ENCODE results near the gene STPG3. TPM values are rescaled to one million over a fixed set of nuclear protein-coding genes. Genes with fewer than 3 reads are reported as not detected.
A peak's percentile ranks its signal among the peaks of the same experiment; 100 is the strongest.

The STPG3 gene
- total RNA-seq, 1 donor from 2014 or later: 0.69 TPM

GRCh38 chr9:137273611-137274320 lies 22.7 kb downstream of the STPG3 start:
- ATAC-seq (no peak), DNase-seq (peak; percentile 53)
- intact Hi-C loops (cut with micrococcal nuclease): no loop called here

GRCh38 chr9:137275203-137275587 lies 24.1 kb downstream of the STPG3 start:
- DNase-seq (no peak), ATAC-seq (no peak)
- intact Hi-C loops (cut with micrococcal nuclease): no loop called here

GRCh38 chr9:137275588-137276472 lies 24.7 kb downstream of the STPG3 start:
- intact Hi-C loops (cut with micrococcal nuclease): no loop called here
- no peak for ATAC-seq
- DNase-seq: no peak

- intact Hi-C loops (cut with micrococcal nuclease): no loop called here
- peak; percentile 78 for ATAC-seq
- DNase-seq: peak; percentile 92
These were observed 25.6 kb downstream of the STPG3 start for GRCh38 chr9:137276473-137277328.

GRCh38 chr9:137277329-137278041 lies 26.4 kb downstream of the STPG3 start, which contains the start of gene TOR4A:
Gene TOR4A, plus strand, starts transcription at chr9:137277726. Its CDS starts 964 bp downstream, at chr9:137278690.
- ATAC-seq: peak; percentile 74
- intact Hi-C loops (cut with micrococcal nuclease): no loop called here
- DNase-seq: peak; percentile 91

- DNase-seq: no peak
- ATAC-seq: peak; percentile 6
These were observed 27.1 kb downstream of the STPG3 start for GRCh38 chr9:137278061-137278701.

GRCh38 chr9:137278721-137279711 lies 27.9 kb downstream of the STPG3 start:
- intact Hi-C loops (cut with micrococcal nuclease): no loop called here
- ATAC-seq (no peak), DNase-seq (no peak)

More at GRCh38 chr9:137278061-137278701, 27.1 kb downstream of the STPG3 start:
- intact Hi-C loops (cut with micrococcal nuclease): no loop called here

GRCh38 chr9:137279741-137280473 lies 28.8 kb downstream of the STPG3 start:
- no peak for DNase-seq
- intact Hi-C loops (cut with micrococcal nuclease): no loop called here
- no peak for ATAC-seq

GRCh38 chr9:137280474-137281344 lies 29.6 kb downstream of the STPG3 start:
- DNase-seq (no peak), ATAC-seq (peak; percentile 7)
- intact Hi-C loops (cut with micrococcal nuclease): no loop called here

- intact Hi-C loops (cut with micrococcal nuclease): no loop called here
- ATAC-seq: no peak
- DNase-seq: no peak
These were observed 30.4 kb downstream of the STPG3 start for GRCh38 chr9:137281345-137282116.

GRCh38 chr9:137286975-137287383 lies 35.9 kb downstream of the STPG3 start:
- ATAC-seq: peak; percentile 89
- no peak for DNase-seq
- intact Hi-C loops (cut with micrococcal nuclease): no loop called here

- ATAC-seq: no peak
- DNase-seq: peak; percentile 24
- intact Hi-C loops (cut with micrococcal nuclease): no loop called here
These were observed 42.0 kb downstream of the STPG3 start for GRCh38 chr9:137293094-137293481.

GRCh38 chr9:137293482-137294090 lies 42.5 kb downstream of the STPG3 start:
- no peak for ATAC-seq
- intact Hi-C loops (cut with micrococcal nuclease): no loop called here
- DNase-seq: peak; percentile 32

- intact Hi-C loops (cut with micrococcal nuclease): no loop called here
- DNase-seq (peak; percentile 23), ATAC-seq (peak; percentile 30)
These were observed 43.1 kb downstream of the STPG3 start for GRCh38 chr9:137294091-137294680.

Data from left ventricle myocardium superior (tissue), 1 donor.